Spinal cord (tissue), 10 donors: ENCODE results near the gene VPS54. TPM values are rescaled to one million over a fixed set of nuclear protein-coding genes. Genes with fewer than 3 reads are reported as not detected.

Experiments
- DNase-seq, 6 donors: peaks; one replicate each; pipeline versions ENCODE4 v3.0.0 to v3.0.0-alpha.2; 2013 to 2015; ENCODE audit warnings: low spot score in 6 of 6, low read depth in 4 of 6
- H3K27ac ChIP-seq: one replicate; pipeline ENCODE4 v1.5.1; 2013; ENCODE audit warnings: low read depth, low read length, control low read depth
- H3K27me3 ChIP-seq: one replicate; pipeline ENCODE4 v1.6.1; 2013; ENCODE audit warnings: low read length; ENCODE audit not compliant: control insufficient read depth, insufficient read depth
- H3K36me3 ChIP-seq: one replicate; pipeline ENCODE4 v1.6.1; 2013; ENCODE audit warnings: low read length; ENCODE audit not compliant: control insufficient read depth, insufficient read depth
- H3K4me1 ChIP-seq: one replicate; pipeline ENCODE4 v1.6.1; 2013; ENCODE audit warnings: low read length; ENCODE audit not compliant: control insufficient read depth, insufficient read depth
- H3K4me3 ChIP-seq: one replicate; pipeline ENCODE4 v1.5.1; 2013; ENCODE audit warnings: low read depth, low read length, control low read depth
- H3K9me3 ChIP-seq: one replicate; pipeline ENCODE4 v1.6.1; 2013; ENCODE audit warnings: low read length; ENCODE audit not compliant: control insufficient read depth, insufficient read depth
- WGBS: methylation state at CpG from one replicate; pipeline ENCODE4 v1.1.5; 2013; ENCODE audit warnings: missing lambda C conversion rate; ENCODE audit not compliant: insufficient coverage; 5-methylcytosine and 5-hydroxymethylcytosine counted together
- polyA plus RNA-seq, 2 donors: library from polyadenylated mRNA; unstranded; fragments of 120-200 nt; gene quantifications; one replicate each; pipeline ENCODE4 v1.2.1, GENCODE V29; 2013; ENCODE audit not compliant: insufficient read length in 2 of 2
- total RNA-seq, 2 donors: library from RNA; depleted of rRNA in 1 of 2; stranded (reverse); fragments of 120-200 nt in 1 of 2; fragments of >200 nt in 1 of 2; gene quantifications; one replicate each; pipeline versions ENCODE4 v1.2.3 to v1.2.4, GENCODE V29; 2013 to 2014
- donor health status: healthy.

VPS54 gene
- total and polyA plus RNA-seq, 4 donors: 25.5 to 42.8 (median 30.1) TPM

DNA sequence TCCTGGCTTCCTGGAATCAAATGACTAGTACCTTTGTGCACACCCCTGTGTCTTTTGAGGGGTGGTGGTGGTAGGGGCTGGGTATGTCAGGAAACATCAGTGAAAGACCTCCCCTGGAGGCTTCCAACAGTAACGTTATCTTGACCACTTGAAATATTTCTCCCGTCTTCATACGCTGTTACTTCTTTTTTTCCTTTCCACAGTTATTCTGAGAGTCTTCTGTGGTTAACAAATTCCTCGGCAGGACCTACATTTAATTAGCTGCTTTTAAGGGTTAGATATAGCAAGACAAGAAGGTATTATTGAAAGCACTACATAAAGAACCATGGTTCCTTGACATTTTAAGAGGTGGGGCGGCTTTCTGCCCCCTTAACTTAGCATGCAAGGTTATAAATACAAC lies 142.9 kb downstream of the VPS54 start:
- Histone ChIP-seq H3K27me3 (no peaks in the 10 kb centered on the region), H3K36me3 (peaks cover 5% of the 10 kb centered on the region), H3K9me3 (no peaks in the 10 kb centered on the region), H3K4me3 (no peak overlapping the region), H3K27ac (peak overlapping the region; percentile 61), H3K4me1 (peaks cover 5% of the 10 kb centered on the region)
- DNase-seq: no peak
- no CpG with 5 or more reads among the region's 5 CpGs for WGBS

DNA sequence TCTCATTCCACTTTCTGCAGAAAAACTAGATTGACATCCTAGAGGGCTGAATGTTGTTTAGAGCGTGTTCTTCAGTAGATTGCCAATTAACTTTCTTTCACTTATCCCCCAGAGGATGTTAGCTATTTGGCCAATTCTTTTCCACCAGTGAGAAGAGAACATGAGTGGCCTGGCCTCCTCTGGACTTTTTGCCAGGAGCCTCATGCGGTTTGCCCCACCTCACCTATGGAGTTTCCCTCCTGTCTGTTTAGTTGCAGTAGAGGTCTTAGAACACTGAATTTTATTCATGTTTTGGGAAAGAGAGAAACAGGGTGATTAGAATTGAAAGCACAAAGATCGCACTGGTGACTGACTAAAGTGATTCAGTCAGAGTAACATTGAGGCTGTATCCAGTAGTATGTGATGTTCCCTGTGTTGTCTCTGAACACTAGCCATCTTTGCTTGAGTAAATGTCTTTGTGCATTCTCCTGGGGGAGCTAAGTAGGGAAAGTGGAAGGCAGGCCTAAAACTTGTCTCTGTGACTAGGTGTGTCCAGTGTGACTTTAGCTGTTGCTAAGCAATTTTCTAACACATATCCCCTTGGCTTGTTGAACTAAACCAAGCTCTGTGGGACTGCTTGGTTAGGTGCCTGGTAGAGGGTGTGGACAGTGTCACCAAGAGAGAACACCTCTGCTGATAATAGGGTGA lies 143.5 kb downstream of the VPS54 start:
- Histone ChIP-seq H3K9me3 (no peaks in the 10 kb centered on the region), H3K4me1 (peaks cover 5% of the 10 kb centered on the region), H3K36me3 (peaks cover 5% of the 10 kb centered on the region), H3K4me3 (no peak overlapping the region), H3K27me3 (no peaks in the 10 kb centered on the region), H3K27ac (peak overlapping the region; percentile 61)
- WGBS: 60% methylated on average over 2 of the region's 3 CpGs
- DNase-seq: no peak

DNA sequence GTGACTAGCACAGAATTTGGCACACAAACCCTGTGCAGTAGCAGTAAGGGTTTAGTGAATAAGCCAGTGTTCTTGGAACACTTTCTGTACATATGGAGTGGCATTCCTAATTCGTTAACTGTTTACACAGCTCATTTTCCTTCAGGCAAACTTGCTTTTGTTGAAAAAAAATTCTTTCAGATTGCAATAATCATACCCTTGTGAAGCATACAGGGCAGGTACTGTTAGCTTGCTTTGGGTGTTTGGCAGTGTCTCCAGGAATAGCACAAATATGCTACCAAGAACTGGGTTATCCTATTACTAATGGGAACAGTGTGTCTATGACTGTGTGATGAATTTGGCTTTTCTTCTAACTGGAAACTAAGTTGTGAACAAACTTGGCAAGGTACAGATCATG lies 144.1 kb downstream of the VPS54 start:
- DNase-seq: peak in 1 of 6 donors; percentile 85
- peaks cover 4% of the 10 kb centered on the region for H3K36me3 ChIP-seq
- no peaks in the 10 kb centered on the region for H3K27me3 ChIP-seq
- no CpG with 5 or more reads among the region's 1 CpG for WGBS
- no peaks in the 10 kb centered on the region for H3K9me3 ChIP-seq
- no peak overlapping the region for H3K4me3 ChIP-seq
- peak overlapping the region; percentile 61 for H3K27ac ChIP-seq
- peaks cover 2% of the 10 kb centered on the region for H3K4me1 ChIP-seq

DNA sequence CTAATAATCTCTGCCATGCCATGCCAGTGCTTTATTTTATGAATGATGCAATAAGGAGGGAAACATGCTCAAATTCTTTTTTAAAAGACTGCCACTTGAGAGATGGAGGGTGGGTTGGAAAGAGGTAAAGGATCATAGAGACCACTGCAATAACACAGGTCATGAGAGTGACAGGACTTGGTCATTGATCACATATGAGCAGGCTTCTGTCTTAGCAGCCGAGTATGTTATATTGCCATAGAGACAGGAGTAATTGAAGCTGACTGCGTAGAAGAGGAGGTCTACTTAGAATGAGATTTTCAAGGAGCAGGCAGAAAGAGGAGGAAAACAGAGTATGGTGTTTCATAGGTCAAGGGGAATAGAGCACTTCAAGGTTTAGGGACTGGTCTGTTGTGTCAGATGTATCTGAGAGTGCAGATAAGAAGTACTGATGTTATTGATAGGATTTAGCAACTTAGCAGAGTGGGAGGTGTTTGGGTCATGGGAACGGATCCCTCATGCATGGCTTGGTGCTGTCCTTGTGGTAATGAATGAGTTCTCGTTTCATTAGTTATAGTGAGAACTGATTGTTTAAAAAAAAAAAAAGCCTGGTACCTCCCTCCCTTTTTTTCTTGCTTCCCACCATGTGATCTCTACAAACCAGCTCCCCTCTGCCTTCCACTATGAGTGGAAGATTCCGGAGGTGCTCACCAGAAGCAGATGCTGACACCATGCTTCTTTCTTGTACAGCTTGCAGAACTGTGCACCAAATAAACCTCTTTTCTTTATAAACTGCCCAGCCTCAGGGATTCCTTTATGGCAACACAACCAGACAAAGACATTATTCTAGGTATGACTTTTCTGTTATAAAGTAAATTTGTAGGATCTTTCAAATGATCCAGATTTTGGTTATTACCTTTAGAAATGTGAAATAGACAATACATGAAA lies 144.8 kb downstream of the VPS54 start:
- DNase-seq: no peak
- H3K27ac ChIP-seq: peak overlapping the region; percentile 61
- H3K4me1 ChIP-seq: peaks cover 2% of the 10 kb centered on the region
- H3K9me3 ChIP-seq: no peaks in the 10 kb centered on the region
- no peaks in the 10 kb centered on the region for H3K27me3 ChIP-seq
- WGBS: 89% methylated on average over 3 of the region's 5 CpGs
- peaks cover 3% of the 10 kb centered on the region for H3K36me3 ChIP-seq
- no peak overlapping the region for H3K4me3 ChIP-seq

DNA sequence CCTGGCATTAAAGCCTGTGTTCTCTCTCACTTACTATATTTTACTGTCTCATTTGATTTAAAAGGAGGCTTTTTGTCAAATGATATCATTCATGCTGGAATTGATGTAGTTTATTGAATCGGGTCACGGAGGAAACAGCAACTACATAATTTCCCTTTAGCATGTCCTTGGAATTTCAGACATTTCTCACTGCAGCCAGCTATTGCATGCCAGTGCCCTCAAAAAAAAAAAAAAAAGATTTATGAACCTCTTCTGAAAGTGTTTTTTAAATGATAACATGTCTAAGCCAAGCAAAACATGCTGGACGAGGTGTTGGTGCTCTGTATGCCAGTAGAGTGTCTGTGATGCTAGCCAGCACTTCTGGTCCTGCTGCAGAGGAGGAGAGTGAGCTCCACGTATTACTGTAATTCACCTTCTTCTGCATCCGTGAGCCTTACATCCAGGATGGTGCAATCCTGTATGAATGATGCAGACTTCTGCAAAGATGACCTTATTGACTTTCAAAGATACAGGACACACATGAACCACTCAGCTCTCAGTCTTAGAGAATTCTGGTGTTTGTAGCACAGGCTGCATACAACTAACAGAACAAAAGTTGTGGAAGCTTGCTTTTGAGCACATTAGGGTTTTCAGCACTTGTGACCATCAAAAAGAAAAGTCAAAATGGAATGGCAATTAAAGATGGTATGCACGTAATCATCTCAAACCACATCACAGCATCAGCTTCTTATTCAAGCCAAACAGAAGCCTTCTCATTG lies 146.5 kb downstream of the VPS54 start:
- no peaks in the 10 kb centered on the region for H3K9me3 ChIP-seq
- no peak overlapping the region for H3K4me3 ChIP-seq
- no peaks in the 10 kb centered on the region for H3K27me3 ChIP-seq
- peaks cover 3% of the 10 kb centered on the region for H3K36me3 ChIP-seq
- DNase-seq: no peak
- H3K4me1 ChIP-seq: peaks cover 2% of the 10 kb centered on the region
- no CpG with 5 or more reads among the region's 6 CpGs for WGBS
- H3K27ac ChIP-seq: no peak overlapping the region

DNA sequence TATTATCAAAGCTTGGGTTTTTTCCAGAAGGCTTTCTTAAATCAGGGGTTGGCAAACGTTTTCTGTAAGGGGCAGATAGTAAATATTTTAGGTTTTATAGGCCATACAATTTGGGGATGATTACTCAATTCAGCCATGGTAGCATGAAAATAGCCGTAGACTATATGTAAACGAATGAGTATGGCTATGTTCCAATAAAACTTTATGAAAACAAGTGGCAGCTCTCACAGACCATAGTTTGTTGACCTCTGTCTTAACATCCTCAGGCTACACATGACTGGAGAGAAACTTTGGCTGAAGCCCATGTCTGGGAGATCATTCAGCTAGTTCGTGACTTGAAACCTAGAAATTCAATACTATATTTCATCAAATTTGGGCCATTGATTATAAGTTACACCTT lies 147.4 kb downstream of the VPS54 start:
- H3K27ac ChIP-seq: no peak overlapping the region
- DNase-seq: no peak
- H3K9me3 ChIP-seq: no peaks in the 10 kb centered on the region
- H3K36me3 ChIP-seq: no peaks in the 10 kb centered on the region
- peaks cover 2% of the 10 kb centered on the region for H3K4me1 ChIP-seq
- 93% methylated on average over 3 of the region's 4 CpGs for WGBS
- H3K4me3 ChIP-seq: no peak overlapping the region
- no peaks in the 10 kb centered on the region for H3K27me3 ChIP-seq

DNA sequence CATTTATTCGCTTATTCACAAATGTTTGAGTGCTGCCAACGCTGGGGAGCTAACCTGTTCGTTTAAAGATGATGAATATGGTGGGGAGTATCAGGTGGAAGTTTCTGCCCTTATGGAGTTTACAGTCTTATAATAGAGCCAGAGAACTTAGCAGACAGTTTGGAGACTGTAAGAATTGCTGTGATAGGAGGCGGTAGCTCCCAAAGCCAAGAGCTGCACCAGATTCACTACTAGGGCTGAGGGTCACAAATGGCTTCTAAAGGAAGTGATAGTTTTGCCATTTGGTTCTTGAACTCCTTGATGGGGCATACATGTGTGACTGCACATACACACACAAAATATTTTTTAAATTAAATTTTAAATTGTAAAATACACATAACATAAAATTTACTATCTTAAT lies 148.5 kb downstream of the VPS54 start:
- no peak overlapping the region for H3K27ac ChIP-seq
- no peak for DNase-seq
- WGBS: 100% methylated on average over 3 of the region's 4 CpGs

DNA sequence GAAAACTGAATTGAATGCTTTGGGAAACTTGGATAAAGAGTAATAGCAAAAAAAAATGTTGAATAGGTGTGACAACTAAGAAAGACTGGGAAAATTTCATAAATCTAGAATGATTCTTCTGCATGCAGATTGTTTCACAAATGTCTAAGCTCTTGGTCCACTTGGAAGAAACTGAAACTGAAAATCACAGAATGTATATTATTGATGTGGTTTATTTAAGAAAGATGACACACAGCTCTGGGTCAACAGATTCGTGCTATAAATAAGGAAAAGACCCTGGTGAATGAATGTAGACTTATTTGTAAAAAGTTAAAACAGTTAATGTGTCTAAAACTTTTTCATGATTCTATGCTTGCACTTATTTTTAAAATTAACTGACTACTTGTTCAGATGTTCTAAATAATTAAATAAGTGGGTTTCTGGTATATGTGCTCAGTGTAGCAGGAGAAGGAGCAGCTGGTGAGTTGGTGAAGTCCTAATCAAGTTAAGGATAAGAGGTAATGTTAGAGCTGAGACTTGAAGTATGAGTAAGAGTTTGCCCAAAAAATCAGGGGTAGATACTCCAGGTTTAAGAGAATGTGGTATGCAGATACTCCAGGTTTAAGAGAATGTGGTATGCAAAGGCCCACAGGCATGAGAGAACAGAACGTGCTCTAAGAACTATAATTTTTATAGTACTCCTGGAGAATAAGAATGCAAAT lies 153.1 kb downstream of the VPS54 start:
- no peak overlapping the region for H3K4me3 ChIP-seq
- H3K4me1 ChIP-seq: no peaks in the 10 kb centered on the region
- no peaks in the 10 kb centered on the region for H3K9me3 ChIP-seq
- no peaks in the 10 kb centered on the region for H3K36me3 ChIP-seq
- no peak overlapping the region for H3K27ac ChIP-seq
- H3K27me3 ChIP-seq: no peaks in the 10 kb centered on the region
- WGBS: 67% methylated on average over 1 of the region's 2 CpGs
- no peak for DNase-seq

More for the DNA sequence above, 148.5 kb downstream of the VPS54 start:
- H3K4me1 ChIP-seq: peaks cover 2% of the 10 kb centered on the region
- H3K4me3 ChIP-seq: no peak overlapping the region
- H3K27me3 ChIP-seq: no peaks in the 10 kb centered on the region
- no peaks in the 10 kb centered on the region for H3K9me3 ChIP-seq
- no peaks in the 10 kb centered on the region for H3K36me3 ChIP-seq

DNA sequence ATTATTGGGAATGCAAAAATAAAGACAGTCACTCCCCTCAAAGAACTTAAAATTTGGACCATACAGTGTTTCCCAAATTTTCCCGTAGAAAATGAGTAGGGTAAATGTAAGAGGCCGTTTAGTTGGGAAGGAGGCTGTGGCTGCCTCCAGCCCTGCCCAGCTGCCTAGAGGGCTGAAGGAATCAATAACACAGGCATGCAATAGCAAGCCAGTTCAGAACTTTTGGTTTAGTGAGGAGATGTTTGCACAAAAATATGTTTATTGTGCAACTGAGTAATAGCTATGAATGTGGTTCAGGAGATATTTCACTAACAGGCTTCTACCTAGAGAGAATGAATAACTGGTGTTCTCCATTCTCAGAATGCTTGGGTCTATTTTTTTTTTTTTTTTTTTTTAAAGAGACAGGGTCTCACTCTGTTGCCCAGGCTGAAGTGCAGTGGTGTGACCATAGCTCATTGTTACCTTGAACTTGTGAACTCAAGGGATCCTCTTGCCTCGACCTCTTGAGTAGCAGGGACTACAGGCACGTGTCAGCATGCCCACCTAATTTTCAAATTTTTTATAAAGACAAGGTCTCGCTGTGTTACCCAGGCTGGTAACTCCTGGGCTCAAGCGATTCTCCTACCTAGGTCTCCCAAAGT lies 153.9 kb downstream of the VPS54 start:
- no peaks in the 10 kb centered on the region for H3K27me3 ChIP-seq
- no peak for DNase-seq
- no peak overlapping the region for H3K4me3 ChIP-seq
- WGBS: 84% methylated on average over 3 of the region's 6 CpGs
- no peak overlapping the region for H3K27ac ChIP-seq
- no peaks in the 10 kb centered on the region for H3K36me3 ChIP-seq
- H3K9me3 ChIP-seq: no peaks in the 10 kb centered on the region
- no peaks in the 10 kb centered on the region for H3K4me1 ChIP-seq
